ENCODE data around the gene CDC14B. TPM values are rescaled to one million over a fixed set of nuclear protein-coding genes. Genes with fewer than 3 reads are reported as not detected.
A peak's percentile ranks its signal among the peaks of the same experiment; 100 is the strongest.
"Not testable (repeated sequence)": the region's sequence is repeated elsewhere in the genome, so short reads cannot be mapped to it uniquely, and the experiment has no call there.

The CDC14B gene
- total RNA-seq, 2 experiments from 2014 or later, result 1.1 to 1.5 TPM

DNA sequence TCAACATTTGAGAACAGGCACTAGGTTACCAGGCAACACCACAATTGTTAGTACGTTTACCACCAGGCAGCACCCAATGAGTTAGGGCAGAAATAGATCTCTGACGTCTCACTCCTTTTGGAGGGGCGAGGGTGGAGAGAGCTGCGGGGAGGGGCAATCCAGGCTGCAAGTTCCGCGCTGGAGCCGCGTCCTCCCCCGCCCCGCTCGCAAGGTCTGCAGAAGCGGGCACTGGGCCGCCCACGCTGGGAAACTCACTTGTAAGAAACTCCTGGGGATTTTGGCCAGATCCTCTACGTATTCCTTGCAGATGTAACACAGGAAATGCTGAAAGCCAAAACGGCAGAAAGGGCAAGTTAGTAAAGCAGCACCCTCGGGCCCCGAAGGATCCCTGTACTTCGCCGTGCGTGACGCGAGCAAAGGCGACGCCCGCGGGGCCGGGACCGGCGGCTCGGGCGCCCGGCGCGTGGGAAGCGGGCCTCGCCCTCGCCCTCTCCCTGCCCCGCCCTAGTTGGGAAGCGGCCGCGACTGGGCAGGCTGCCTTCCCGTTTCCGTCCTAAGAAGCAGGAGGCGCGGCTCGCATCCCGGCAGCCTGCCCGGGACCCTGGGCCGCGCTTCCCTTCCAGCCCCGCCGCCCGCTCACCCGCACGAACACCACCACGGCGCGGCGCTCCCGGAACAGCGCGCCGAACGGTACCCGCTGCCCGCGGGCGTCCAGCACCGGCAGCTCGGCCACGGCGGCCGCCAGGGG, 35.0 kb upstream of the CDC14B start:
- Mint-ChIP-seq H3K9me3 (ENCODE audit: low read depth) (no peaks in the 10 kb centered on the region), H3K4me1 (peaks cover 15% of the 10 kb centered on the region), H3K27ac (peak overlapping the region; percentile 78), H3K27me3 (no peaks in the 10 kb centered on the region), H3K4me3 (peak overlapping the region; percentile 78), H3K36me3 (ENCODE audit: low read depth) (peaks cover 10% of the 10 kb centered on the region)
- POLR2A ChIA-PET, result interaction anchor here (0.6 kb wide), 1 partner anchor 205 kb away, joined by 3 read pairs; the partner anchor contains the start of gene HABP4
- DNase-seq (peak; percentile 78), ATAC-seq (peak; percentile 69)
- intact Hi-C loops (cut with DNase I, micrococcal nuclease), result loop anchor here (1.0 to 10.0 kb wide), 11 partner anchors 32 to 978 kb away; partner anchors contain the start of genes ZNF367 (in 2 of the 2), CDC14B (in 1 of the 2), ERCC6L2 (in 1 of the 2) and HABP4 (in 1 of the 2)
- CTCF ChIA-PET, result interaction anchor here (0.6 to 2.9 kb wide), 6 partner anchors 12 to 440 kb away, joined by 3 to 14 read pairs (median 4); no protein-coding TSS in a partner anchor

DNA sequence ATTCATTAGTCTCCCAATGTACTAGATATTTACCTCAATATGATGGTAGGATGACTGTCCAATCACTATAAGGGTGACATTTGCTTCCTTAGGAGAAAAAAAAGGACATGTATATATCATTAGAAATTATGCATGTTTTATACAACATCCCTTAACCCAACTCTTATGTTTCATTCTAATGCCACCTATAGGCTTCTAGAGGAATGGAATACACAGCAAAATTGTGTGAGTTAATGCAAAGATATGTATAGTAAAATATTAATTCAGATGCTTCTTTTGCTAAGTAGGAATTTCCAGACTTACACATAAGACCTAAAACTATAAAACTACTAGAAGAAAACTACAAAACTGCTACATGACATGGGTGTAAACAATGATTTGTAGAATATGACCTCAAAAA, 32.0 kb upstream of the CDC14B start:
- no peaks in the 10 kb centered on the region for H3K27me3 Mint-ChIP-seq
- intact Hi-C loops (cut with DNase I, micrococcal nuclease), result loop anchor here (1.0 to 10.0 kb wide), 5 partner anchors 209 to 325 kb away; partner anchors contain the start of gene ZNF367 (in 1 of the 2)
- ChIA-PET POLR2A (no interaction called here), CTCF (interaction anchor here (0.7 to 1.4 kb wide), 3 partner anchors 80 to 328 kb away, joined by 3 to 4 read pairs (median 3); no protein-coding TSS in a partner anchor)
- no peak overlapping the region for H3K4me3 Mint-ChIP-seq
- peaks cover 16% of the 10 kb centered on the region for H3K36me3 Mint-ChIP-seq (ENCODE audit: low read depth)
- peaks cover 15% of the 10 kb centered on the region for H3K4me1 Mint-ChIP-seq
- DNase-seq (no peak), ATAC-seq (no peak)
- no peaks in the 10 kb centered on the region for H3K9me3 Mint-ChIP-seq (ENCODE audit: low read depth)
- peak overlapping the region; percentile 52 for H3K27ac Mint-ChIP-seq

DNA sequence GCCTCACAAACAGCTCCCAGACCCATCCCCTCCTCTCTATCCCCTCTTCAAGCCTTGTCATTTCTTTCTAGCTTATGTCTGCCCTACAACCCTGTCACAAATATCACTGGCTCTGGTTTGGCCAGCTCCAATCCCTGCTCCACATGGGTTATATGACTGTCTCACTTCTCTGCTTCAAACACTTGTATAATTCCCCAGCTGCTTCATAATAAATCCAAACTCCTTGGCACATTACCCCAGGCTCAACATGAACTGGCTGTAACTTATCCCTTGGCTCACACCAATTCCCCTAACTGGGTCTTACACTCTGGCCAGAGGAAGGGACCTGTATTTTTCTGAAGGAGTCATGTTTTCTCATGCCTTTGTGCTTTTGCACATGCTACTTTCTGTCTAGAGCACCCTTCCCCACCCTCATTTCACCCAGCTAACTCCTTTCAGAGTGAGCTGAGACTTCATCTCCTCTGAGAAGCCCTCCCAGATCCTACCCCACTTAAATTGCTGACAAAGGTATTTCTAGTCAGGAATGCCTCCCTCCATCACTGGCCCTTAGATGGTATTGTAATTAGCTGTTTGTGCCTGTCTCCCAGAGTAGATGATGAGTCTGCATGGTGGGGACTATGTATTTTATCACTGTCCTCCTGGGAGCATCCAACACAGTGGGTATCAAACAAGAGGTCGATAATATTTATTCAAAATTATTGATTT, 30.1 kb upstream of the CDC14B start:
- intact Hi-C loops (cut with DNase I, micrococcal nuclease), result loop anchor here (2.0 to 10.0 kb wide), 4 partner anchors 207 to 323 kb away; partner anchors contain the start of gene ZNF367 (in 1 of the 2)
- Mint-ChIP-seq H3K36me3 (ENCODE audit: low read depth) (peaks cover 22% of the 10 kb centered on the region), H3K9me3 (ENCODE audit: low read depth) (no peaks in the 10 kb centered on the region), H3K4me3 (no peak overlapping the region), H3K4me1 (peaks cover 6% of the 10 kb centered on the region), H3K27ac (no peak overlapping the region), H3K27me3 (no peaks in the 10 kb centered on the region)
- no peak for ATAC-seq
- ChIA-PET CTCF (interaction anchor here (0.7 to 1.2 kb wide), 4 partner anchors 14 to 337 kb away, joined by 3 to 4 read pairs (median 4); partner anchors contain the start of gene HABP4), POLR2A (no interaction called here)
- no peak for DNase-seq

DNA sequence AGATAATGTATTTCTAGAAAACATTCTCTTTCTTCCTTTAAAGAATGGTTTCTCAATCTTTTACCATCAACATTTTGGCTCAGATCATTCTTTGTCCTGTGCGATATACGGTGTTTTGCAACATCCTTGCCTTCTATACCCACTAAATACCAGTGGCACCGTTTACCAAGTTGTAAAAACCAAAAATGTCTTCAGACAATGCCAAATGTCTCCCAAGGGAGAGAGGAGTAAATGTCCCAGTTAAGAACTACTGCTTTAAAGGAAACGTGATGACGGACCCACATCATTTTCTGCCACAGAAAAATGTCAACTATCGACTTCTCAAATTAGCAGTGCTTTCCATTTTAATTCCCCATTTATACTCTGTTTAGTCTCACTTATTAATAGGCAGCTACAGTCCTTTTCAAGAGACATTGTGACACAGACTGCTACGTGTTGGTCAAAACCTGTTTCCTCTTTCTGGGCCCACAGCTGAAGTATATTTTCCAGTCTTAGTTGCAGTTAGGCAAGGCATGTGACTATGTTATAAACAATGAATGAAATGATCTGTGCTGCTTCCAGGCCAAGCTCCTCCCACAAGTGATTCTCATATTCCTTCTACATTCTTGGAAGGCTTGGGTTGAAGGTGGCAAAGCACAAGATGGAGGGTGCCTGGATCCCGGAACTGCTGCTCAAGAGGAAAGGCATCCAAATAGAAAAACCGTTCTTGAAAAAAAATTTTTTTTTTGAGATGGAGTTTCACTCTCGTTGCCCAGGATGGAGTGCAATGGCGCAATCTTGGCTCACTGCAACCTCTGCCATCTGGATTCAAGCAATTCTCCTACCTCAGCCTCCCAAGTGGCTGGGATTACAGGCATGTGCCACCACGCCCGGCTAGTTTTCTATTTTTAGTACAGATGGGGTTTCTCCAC, 26.7 kb upstream of the CDC14B start:
- no peak for ATAC-seq
- CTCF ChIA-PET, result interaction anchor here (0.7 to 1.2 kb wide), 2 partner anchors 119 to 204 kb away, joined by 3 to 4 read pairs; no protein-coding TSS in a partner anchor
- POLR2A ChIA-PET, result no interaction called here
- intact Hi-C loops (cut with DNase I, micrococcal nuclease), result no loop called here
- Mint-ChIP-seq H3K4me3 (no peak overlapping the region), H3K4me1 (no peaks in the 10 kb centered on the region), H3K27me3 (no peaks in the 10 kb centered on the region), H3K36me3 (ENCODE audit: low read depth) (peaks cover 22% of the 10 kb centered on the region), H3K27ac (no peak overlapping the region), H3K9me3 (ENCODE audit: low read depth) (no peaks in the 10 kb centered on the region)
- no peak for DNase-seq

DNA sequence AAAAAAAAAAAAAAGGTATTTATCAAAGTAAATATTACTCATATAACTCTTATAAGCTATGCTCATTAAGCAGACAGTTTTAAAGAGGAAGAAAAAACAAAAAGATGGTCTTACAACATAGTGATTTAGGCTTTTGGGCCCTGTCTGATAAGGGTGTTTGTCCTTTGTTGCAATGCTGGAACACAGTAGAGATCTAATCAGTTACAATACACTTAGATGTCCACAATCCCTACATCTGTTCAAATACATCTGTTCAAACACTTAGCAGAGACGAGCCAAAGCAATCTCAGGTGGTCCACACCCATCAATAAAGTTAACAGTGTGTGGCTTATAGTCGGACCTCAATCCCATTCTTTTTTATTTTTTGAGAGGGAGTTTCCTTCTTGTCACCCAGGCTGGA, 24.5 kb upstream of the CDC14B start:
- DNase-seq (no peak), ATAC-seq (no peak)
- ChIA-PET POLR2A (no interaction called here), CTCF (no interaction called here)
- Mint-ChIP-seq H3K27ac (no peak overlapping the region), H3K9me3 (ENCODE audit: low read depth) (no peaks in the 10 kb centered on the region), H3K27me3 (no peaks in the 10 kb centered on the region), H3K4me1 (no peaks in the 10 kb centered on the region), H3K36me3 (ENCODE audit: low read depth) (peaks cover 10% of the 10 kb centered on the region), H3K4me3 (no peak overlapping the region)
- intact Hi-C loops (cut with DNase I, micrococcal nuclease), result no loop called here

DNA sequence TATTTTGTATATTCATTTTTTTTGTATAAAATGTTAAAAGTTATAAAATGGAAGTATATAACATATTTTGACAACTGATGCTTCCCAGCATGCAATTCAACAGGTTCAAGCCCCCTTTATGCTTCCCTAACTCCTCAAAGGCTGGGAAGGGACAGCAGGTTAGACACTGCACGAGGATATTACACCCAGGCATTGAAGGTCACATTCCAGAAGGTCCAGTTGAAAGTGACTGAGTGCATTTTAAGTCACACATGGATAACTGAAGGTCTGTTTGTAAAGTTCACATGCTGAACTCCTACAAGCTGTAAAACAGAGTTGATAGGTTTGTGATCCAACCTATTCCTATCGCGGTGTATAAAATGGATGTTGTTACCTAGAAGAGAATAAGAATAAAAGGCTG, 21.9 kb upstream of the CDC14B start:
- intact Hi-C loops (cut with DNase I, micrococcal nuclease), result no loop called here
- no peaks in the 10 kb centered on the region for H3K4me1 Mint-ChIP-seq
- POLR2A ChIA-PET, result interaction anchor here (0.7 kb wide), 1 partner anchor 39 kb away, joined by 7 read pairs; no protein-coding TSS in a partner anchor
- peaks cover 3% of the 10 kb centered on the region for H3K27me3 Mint-ChIP-seq
- peaks cover 6% of the 10 kb centered on the region for H3K36me3 Mint-ChIP-seq (ENCODE audit: low read depth)
- no peak overlapping the region for H3K4me3 Mint-ChIP-seq
- no peak overlapping the region for H3K27ac Mint-ChIP-seq
- ATAC-seq (no peak), DNase-seq (no peak)
- H3K9me3 Mint-ChIP-seq (ENCODE audit: low read depth), result no peaks in the 10 kb centered on the region
- CTCF ChIA-PET, result interaction anchor here (0.6 kb wide), 1 partner anchor 213 kb away, joined by 3 read pairs; the partner anchor contains the start of gene ZNF782

DNA sequence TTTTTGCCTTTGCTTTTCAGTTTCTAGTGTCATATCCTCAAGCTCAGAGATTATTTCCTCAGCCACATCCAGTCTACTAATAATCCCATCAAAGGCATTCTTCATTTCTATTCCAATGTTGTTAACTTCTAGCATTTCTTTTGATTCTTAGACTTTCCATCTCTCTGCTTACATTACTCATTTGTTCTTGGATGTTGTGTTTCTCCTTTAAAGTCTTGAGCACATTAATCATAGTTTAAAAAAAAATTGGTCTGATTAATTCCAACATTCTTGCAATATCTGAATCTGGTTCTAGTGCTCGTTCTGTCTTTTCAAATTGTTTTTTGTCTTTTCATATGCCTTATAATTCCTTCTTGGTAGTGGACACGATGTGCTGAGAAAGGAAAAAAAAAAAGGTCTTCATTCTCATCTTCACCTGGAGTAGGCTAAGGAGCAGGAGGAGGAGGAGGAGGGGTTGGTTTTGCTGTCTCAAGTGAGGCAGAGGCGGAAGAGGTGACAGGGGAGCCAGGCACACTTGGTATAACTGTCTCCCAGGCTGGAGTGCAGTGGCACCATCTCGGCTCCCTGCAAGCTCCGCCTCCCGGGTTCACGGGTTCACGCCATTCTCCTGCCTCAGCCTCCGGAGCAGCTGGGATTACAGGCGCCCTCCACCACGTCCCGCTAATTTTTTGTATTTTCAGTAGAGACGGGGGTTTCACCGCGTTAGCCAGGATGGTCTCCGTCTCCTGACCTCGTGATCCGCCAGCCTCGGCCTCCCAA, 19.1 kb upstream of the CDC14B start:
- no peak overlapping the region for H3K4me3 Mint-ChIP-seq
- H3K4me1 Mint-ChIP-seq, result no peaks in the 10 kb centered on the region
- no peak for ATAC-seq
- ChIA-PET POLR2A (no interaction called here), CTCF (no interaction called here)
- no peaks in the 10 kb centered on the region for H3K36me3 Mint-ChIP-seq (ENCODE audit: low read depth)
- intact Hi-C loops (cut with DNase I, micrococcal nuclease), result no loop called here
- H3K27me3 Mint-ChIP-seq, result peaks cover 3% of the 10 kb centered on the region
- H3K27ac Mint-ChIP-seq, result no peak overlapping the region
- DNase-seq, result no peak
- no peaks in the 10 kb centered on the region for H3K9me3 Mint-ChIP-seq (ENCODE audit: low read depth)

DNA sequence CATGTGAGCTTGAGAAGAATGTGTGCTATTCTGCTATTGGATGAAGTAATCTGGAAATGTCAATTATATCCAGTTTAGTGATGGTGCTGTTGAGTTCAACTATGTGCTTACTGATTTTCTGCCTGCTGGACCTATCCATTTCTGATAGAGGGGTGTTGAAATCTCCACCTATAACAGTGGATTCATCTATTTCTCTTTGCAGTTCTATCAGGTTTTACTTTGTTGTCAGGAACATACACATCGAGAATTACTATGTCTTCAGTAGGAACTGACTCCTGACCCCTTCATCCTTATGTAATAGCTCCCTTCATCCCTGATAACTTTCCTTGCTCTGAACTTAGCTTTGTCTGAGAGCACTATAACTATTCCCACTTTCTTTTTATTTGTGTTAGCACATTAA, 16.7 kb upstream of the CDC14B start:
- POLR2A ChIA-PET, result no interaction called here
- no peak overlapping the region for H3K4me3 Mint-ChIP-seq
- no peak overlapping the region for H3K27ac Mint-ChIP-seq

DNA sequence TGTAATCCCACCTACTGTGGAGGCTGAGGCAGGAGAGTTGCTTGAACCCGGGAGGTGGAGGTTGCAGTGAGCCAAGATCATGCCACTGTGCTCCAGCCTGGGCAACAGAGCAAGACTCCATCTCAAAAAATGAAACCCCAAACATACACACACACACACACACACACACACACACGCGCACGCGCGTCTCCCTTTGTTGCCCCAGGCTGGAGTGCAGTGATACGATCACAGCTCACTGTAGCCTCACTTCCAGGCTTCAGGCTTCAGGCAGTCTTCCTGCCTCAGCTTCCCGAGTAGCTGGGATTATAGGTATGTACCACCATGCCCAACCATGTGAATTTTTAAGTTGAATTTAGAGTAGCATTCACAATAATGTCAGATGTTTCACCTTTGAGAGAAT, 13.9 kb upstream of the CDC14B start:
- H3K4me1 Mint-ChIP-seq; H3K4me3 Mint-ChIP-seq; DNase-seq; ATAC-seq; CTCF ChIA-PET; H3K27ac Mint-ChIP-seq; H3K36me3 Mint-ChIP-seq (ENCODE audit: low read depth); POLR2A ChIA-PET; H3K9me3 Mint-ChIP-seq (ENCODE audit: low read depth); intact Hi-C loops (cut with DNase I, micrococcal nuclease): not testable (repeated sequence)
- H3K27me3 Mint-ChIP-seq, result peaks cover 20% of the 10 kb centered on the region

More for the DNA sequence above, 16.7 kb upstream of the CDC14B start:
- DNase-seq (no peak), ATAC-seq (no peak)
- intact Hi-C loops (cut with DNase I, micrococcal nuclease), result no loop called here
- H3K4me1 Mint-ChIP-seq, result no peaks in the 10 kb centered on the region
- no peaks in the 10 kb centered on the region for H3K9me3 Mint-ChIP-seq (ENCODE audit: low read depth)
- H3K27me3 Mint-ChIP-seq, result peaks cover 10% of the 10 kb centered on the region
- H3K36me3 Mint-ChIP-seq (ENCODE audit: low read depth), result no peaks in the 10 kb centered on the region
- CTCF ChIA-PET, result interaction anchor here (1.4 kb wide), 1 partner anchor 14 kb away, joined by 3 read pairs; no protein-coding TSS in a partner anchor

DNA sequence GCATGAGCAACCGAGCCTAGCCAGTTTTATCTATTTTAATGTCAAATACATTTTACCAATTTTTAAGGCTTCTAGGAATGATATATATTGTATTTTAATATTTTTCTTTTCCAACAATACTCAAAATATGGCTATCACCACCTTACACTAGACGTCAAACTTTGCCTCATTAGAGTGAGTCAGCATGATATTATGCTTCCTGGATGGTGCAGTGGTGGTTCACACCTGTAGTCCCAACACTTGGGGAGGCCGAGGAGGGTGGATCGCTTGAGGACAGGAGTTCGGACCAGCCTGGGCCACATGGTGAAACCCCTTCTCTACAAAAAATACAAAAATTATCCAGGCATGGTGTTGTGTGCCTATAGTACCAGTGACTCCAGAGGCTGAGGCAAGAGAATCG, 7.3 kb upstream of the CDC14B start:
- H3K27ac Mint-ChIP-seq, result no peak overlapping the region
- no peaks in the 10 kb centered on the region for H3K9me3 Mint-ChIP-seq (ENCODE audit: low read depth)
- intact Hi-C loops (cut with DNase I, micrococcal nuclease), result no loop called here
- CTCF ChIA-PET, result no interaction called here
- peaks cover 16% of the 10 kb centered on the region for H3K27me3 Mint-ChIP-seq
- ATAC-seq (peak; percentile 26), DNase-seq (no peak)
- POLR2A ChIA-PET, result no interaction called here
- H3K4me1 Mint-ChIP-seq, result peaks cover 7% of the 10 kb centered on the region
- no peaks in the 10 kb centered on the region for H3K36me3 Mint-ChIP-seq (ENCODE audit: low read depth)
- no peak overlapping the region for H3K4me3 Mint-ChIP-seq
